Hepatocyte (in vitro differentiated cells): ENCODE data around the gene PSMB7. TPM values are rescaled to one million over a fixed set of nuclear protein-coding genes. Genes with fewer than 3 reads are reported as not detected.

Experiments
- DNase-seq: peaks from one replicate; pipeline ENCODE4 v3.0.0-alpha.2; 2016; ENCODE audit warnings: low spot score
- H2AFZ ChIP-seq: fragments of 200-600 bp; sonication (generic); 2 replicates; pipeline ENCODE4 v1.6.0; 2016; ENCODE audit warnings: antibody characterized with exemption, mild to moderate bottlenecking
- H3K27ac ChIP-seq: fragments of 200-600 bp; sonication (generic); 2 replicates; pipeline ENCODE4 v1.5.1; 2016; ENCODE audit warnings: mild to moderate bottlenecking
- H3K27me3 ChIP-seq: fragments of 200-600 bp; sonication (generic); 2 replicates; pipeline ENCODE4 v1.6.1; 2016
- H3K36me3 ChIP-seq: fragments of 200-600 bp; sonication (generic); replicated peaks from 2 replicates; pipeline ENCODE4 v1.5.1; 2016; ENCODE audit warnings: low read depth; ENCODE audit not compliant: insufficient read depth
- H3K4me1 ChIP-seq: fragments of 200-600 bp; sonication (generic); 2 replicates; pipeline ENCODE4 v1.5.1; 2016; ENCODE audit warnings: mild to moderate bottlenecking, moderate library complexity; ENCODE audit not compliant: insufficient read depth
- H3K4me2 ChIP-seq: fragments of 200-600 bp; sonication (generic); 2 replicates; pipeline ENCODE4 v1.6.0; 2016
- H3K4me3 ChIP-seq: fragments of 200-600 bp; sonication (generic); 2 replicates; pipeline ENCODE4 v1.5.1; 2016; ENCODE audit warnings: mild to moderate bottlenecking
- H3K79me2 ChIP-seq: fragments of 200-600 bp; sonication (generic); 2 replicates; pipeline ENCODE4 v1.6.0; 2017; ENCODE audit warnings: mild to moderate bottlenecking
- H3K9me2 ChIP-seq: fragments of 200-600 bp; sonication (generic); replicated peaks from 2 replicates; pipeline ENCODE4 v1.6.0; 2017; ENCODE audit warnings: mild to moderate bottlenecking; ENCODE audit not compliant: insufficient read depth
- H3K9me3 ChIP-seq: fragments of 200-600 bp; sonication (generic); 2 replicates; pipeline ENCODE4 v1.5.1; 2016; ENCODE audit warnings: low read depth, mild to moderate bottlenecking
- H4K20me1 ChIP-seq: fragments of 200-600 bp; sonication (generic); 2 replicates; pipeline ENCODE4 v1.6.0; 2016; ENCODE audit warnings: mild to moderate bottlenecking; ENCODE audit not compliant: insufficient read depth, poor library complexity, severe bottlenecking
- CTCF ChIP-seq: fragments of 200-600 bp; sonication (generic); IDR thresholded peaks from 2 replicates; pipeline ENCODE4 v1.5.1; 2016; ENCODE audit warnings: antibody characterized with exemption, mild to moderate bottlenecking; ENCODE audit not compliant: poor library complexity
- EZH2 ChIP-seq: fragments of 200-600 bp; sonication (generic); IDR thresholded peaks from 2 replicates; pipeline ENCODE4 v1.6.1; 2016; ENCODE audit warnings: antibody characterized with exemption, mild to moderate bottlenecking, borderline replicate concordance
- EZH2phosphoT487 ChIP-seq: fragments of 200-600 bp; sonication (generic); IDR thresholded peaks from one replicate; pipeline ENCODE4 v1.6.1; 2018; ENCODE audit warnings: antibody characterized with exemption, mild to moderate bottlenecking, low read depth, moderate library complexity; ENCODE audit not compliant: unreplicated experiment, severe bottlenecking
- WGBS: methylation state at CpG from one replicate; pipeline ENCODE4 v1.1.6; 2016; ENCODE audit warnings: low lambda C conversion rate; ENCODE audit errors: missing lambda C conversion rate; 5-methylcytosine and 5-hydroxymethylcytosine counted together
- polyA plus RNA-seq: library from polyadenylated mRNA; unstranded; fragments of >200 nt; fragmentation: Nextera tagmentation; extraction: Ambion mirVana; gene quantifications from 2 replicates; pipeline ENCODE4 v1.2.1, GENCODE V29; 2016
- total RNA-seq: library from RNA; depleted of rRNA; stranded (reverse); fragments of >200 nt; gene quantifications from 2 replicates; pipeline ENCODE4 v1.2.3, GENCODE V29; 2014

PSMB7 gene
- total and polyA plus RNA-seq, 2 experiments from 2014 or later, result 189 to 197 TPM

GRCh38 chr9:124450931-124451661, 35.9 kb upstream of the PSMB7 start:
- H3K27me3 ChIP-seq, result peaks cover 28% of the 10 kb centered on the region
- WGBS, result 62% methylated on average over 19 of the region's 19 CpGs
- no peaks in the 10 kb centered on the region for H3K36me3 ChIP-seq
- peak overlapping the region; percentile 77 for H3K4me2 ChIP-seq
- no peaks in the 10 kb centered on the region for H3K79me2 ChIP-seq
- H3K27ac ChIP-seq, result no peak overlapping the region
- no peaks in the 10 kb centered on the region for H3K9me2 ChIP-seq
- H3K4me3 ChIP-seq, result no peak overlapping the region
- H3K4me1 ChIP-seq, result peaks cover 8% of the 10 kb centered on the region
- no peak overlapping the region for H2AFZ ChIP-seq
- no peaks in the 10 kb centered on the region for H3K9me3 ChIP-seq
- TF ChIP-seq CTCF, result no peak
- no peak for TF ChIP-seq EZH2phosphoT487
- no peak for TF ChIP-seq EZH2
- DNase-seq, result no peak
- H4K20me1 ChIP-seq, result no peaks in the 10 kb centered on the region

GRCh38 chr9:124450241-124450924, 35.1 kb upstream of the PSMB7 start, which contains the start of gene ADGRD2:
TSS of gene ADGRD2 (plus strand) at chr9:124450451. CDS start at chr9:124451667, 1,216 bp downstream.
- Histone ChIP-seq H3K4me1 (peaks cover 8% of the 10 kb centered on the region), H3K9me2 (no peaks in the 10 kb centered on the region), H4K20me1 (no peaks in the 10 kb centered on the region), H3K4me3 (no peak within 1 kb of the TSS), H3K79me2 (no peaks in the 10 kb centered on the region), H3K27me3 (peaks cover 28% of the 10 kb centered on the region), H3K4me2 (peak within 1 kb of the TSS; percentile 77), H2AFZ (peak within 1 kb of the TSS; percentile 49), H3K9me3 (no peaks in the 10 kb centered on the region), H3K36me3 (no peaks in the 10 kb centered on the region), H3K27ac (no peak within 1 kb of the TSS)
- peak; percentile 65 for DNase-seq
- 2% methylated on average over 34 of the region's 41 CpGs for WGBS
- TF ChIP-seq CTCF, result no peak

- Histone ChIP-seq H3K36me3 (no peaks in the 10 kb centered on the region), H3K27ac (no peak overlapping the region), H3K9me3 (no peaks in the 10 kb centered on the region), H3K4me2 (no peak overlapping the region), H3K9me2 (no peaks in the 10 kb centered on the region), H3K4me1 (peaks cover 8% of the 10 kb centered on the region), H3K27me3 (peaks cover 28% of the 10 kb centered on the region), H4K20me1 (no peaks in the 10 kb centered on the region), H3K4me3 (no peak overlapping the region), H2AFZ (no peak overlapping the region), H3K79me2 (no peaks in the 10 kb centered on the region)
- no peak for TF ChIP-seq EZH2phosphoT487
- TF ChIP-seq EZH2, result no peak
- TF ChIP-seq CTCF, result no peak
- WGBS, result 84% methylated on average over 13 of the region's 13 CpGs
- no peak for DNase-seq
Measured at GRCh38 chr9:124449381-124450151, 34.3 kb upstream of the PSMB7 start.
